Myocyte (in vitro differentiated cells): Measurements from ENCODE around the gene IL10RA. TPM values are rescaled to one million over a fixed set of nuclear protein-coding genes. Genes with fewer than 3 reads are reported as not detected.
"Not testable (repeated sequence)": the region's sequence is repeated elsewhere in the genome, so short reads cannot be mapped to it uniquely, and the experiment has no call there.

ENCODE experiments used
- DNase-seq: peaks from one replicate; pipeline ENCODE4 v3.0.0-alpha.2; 2012; ENCODE audit warnings: low read depth
- total RNA-seq: library from RNA; depleted of rRNA; stranded (reverse); fragments of >200 nt; gene quantifications from 2 replicates; pipeline ENCODE4 v1.2.3, GENCODE V29; 2014

The IL10RA gene
- total RNA-seq, 1 donor from 2014 or later, result not detected

DNA sequence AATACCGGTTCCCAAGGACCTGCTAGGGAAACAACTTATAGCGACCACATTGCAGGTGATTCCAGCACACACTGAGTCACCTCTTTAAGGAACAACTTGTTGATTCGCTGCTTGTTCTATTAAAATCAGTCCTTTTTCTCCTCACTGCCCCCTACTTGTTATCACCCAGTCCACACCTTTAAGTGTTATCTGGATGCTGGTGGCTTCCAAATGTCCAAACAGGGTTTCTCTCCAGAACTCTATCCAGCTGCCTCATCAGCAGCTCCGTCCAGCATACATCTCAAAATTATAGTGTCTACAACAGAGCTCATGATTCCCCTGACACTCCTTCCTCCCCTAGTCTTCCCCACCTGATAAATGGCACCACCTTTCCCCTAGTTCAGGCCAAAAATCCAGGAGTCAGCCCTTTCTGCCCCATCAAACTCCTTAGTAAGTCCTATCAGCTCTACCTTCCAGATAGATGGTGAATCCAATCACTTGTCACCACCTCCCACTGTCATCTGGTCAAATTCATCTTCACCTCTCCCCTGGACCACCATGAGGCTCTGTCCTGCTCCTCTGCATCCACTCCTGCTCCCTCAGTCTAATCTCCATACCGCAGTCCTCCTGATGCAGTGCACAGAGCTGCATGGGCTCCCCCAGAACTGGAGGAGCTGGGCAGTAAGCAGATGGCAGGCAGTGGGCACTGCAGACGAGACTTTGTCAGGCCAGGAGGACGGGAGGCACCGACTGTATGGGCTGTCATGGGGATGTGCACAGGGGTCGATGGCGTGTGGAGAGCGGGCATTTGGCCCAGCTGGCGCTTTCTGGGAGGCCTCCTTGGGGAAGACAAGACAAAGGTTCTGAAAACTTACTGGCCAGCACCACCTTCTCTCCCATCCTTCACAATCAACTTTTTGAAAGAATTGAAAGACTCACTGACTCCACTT, 19.3 kb downstream of the IL10RA start:
- DNase-seq, result no peak

DNA sequence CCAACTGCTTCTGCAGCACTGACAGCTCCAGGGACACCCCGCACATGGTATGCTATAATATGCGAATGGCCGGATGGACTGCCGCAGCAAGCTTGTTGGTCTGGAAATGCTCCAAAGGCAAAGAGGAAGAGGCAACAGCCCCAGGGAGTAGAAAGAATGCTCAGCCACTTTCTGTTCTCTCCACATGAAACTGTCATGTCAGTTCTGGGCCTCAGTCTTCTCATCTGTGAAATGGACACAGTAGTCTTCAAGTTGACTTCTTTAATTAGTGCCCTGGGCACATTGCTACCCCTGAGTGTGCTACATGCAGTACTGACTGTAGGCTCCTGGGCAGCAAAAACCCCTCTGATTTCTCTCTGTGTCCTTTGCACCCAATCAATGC, 19.9 kb downstream of the IL10RA start:
- no peak for DNase-seq

DNA sequence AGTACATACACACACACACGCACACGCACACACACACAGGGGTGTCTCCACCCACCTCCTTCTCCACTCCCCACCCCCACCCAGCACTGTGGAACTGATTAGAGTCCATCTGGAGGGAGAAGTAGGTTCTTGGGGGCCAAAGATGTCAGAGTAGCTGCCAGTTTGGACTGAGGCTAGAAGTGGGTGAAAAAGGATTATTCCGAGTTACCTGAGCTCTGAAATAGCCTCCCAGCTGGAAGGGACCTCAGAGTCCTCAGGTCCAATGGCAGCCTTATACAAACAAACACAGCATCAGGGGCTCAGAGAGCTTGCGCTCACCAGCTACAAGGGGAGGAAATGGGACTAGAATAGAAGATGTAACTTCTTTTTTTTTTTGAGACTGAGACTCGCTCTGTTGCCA, 20.8 kb downstream of the IL10RA start:
- DNase-seq, result no peak

DNA sequence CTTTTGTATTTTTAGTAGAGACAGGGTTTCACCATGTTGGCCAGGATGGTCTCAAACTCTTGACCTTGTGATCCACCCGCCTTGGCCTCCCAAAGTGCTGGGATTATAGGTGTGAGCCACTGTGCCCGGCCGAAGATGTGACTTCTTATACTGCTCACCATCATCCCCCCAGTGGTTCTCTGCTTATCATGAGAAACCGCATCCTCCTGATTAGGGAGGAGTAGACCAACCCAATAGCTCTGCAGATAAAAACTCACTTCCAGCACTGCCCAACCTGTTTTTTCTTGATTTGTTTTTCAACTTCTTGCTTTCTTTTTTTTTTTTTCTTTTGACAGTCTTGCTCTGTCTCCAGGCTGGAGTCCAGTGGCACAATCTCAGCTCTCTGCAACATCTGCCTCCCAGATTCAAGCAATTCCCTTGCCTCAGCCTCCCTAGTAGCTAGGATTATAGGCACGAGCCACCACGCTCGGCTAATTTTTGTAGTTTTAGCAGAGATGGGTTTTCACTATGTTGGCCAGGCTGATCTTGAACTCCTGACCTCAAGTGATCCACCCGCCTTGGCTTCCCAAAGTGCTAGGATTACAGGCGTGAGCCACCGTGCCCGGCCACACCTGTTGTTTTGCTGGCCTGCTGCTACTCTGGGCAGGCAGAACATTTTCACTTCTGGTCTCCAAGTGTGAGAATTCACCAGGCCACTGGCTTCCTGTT, 21.5 kb downstream of the IL10RA start:
- DNase-seq, result not testable (repeated sequence)

DNA sequence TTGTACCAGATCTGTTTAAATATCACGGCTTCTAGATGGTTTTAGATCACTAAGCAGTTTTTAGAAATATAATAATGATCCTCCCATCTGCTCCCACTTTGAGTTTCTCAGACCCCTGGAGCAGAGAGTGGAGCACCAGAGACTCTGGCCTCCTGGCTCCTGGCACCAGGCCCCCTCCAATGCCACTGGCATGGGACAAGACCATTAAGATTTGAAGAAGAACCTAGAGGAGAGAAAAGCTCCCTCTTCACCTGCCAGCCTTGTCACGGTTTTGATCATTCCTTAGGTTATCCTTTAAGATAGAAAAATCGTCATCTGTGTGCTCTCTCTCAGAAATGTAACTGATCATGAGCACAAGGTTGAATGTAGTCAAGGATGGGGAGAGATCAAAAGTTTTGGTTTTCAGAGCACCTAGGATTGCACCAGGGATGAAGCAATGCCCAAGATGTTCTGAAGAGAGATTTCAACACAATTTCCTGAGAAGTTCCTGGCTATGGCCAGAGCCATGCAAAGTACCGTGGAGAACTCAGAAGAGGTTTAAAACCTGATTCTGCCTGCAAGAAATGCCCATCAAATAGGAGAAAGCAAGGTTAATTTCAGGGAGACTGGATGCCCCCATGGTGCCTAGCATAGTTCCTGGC, 22.2 kb downstream of the IL10RA start:
- no peak for DNase-seq

DNA sequence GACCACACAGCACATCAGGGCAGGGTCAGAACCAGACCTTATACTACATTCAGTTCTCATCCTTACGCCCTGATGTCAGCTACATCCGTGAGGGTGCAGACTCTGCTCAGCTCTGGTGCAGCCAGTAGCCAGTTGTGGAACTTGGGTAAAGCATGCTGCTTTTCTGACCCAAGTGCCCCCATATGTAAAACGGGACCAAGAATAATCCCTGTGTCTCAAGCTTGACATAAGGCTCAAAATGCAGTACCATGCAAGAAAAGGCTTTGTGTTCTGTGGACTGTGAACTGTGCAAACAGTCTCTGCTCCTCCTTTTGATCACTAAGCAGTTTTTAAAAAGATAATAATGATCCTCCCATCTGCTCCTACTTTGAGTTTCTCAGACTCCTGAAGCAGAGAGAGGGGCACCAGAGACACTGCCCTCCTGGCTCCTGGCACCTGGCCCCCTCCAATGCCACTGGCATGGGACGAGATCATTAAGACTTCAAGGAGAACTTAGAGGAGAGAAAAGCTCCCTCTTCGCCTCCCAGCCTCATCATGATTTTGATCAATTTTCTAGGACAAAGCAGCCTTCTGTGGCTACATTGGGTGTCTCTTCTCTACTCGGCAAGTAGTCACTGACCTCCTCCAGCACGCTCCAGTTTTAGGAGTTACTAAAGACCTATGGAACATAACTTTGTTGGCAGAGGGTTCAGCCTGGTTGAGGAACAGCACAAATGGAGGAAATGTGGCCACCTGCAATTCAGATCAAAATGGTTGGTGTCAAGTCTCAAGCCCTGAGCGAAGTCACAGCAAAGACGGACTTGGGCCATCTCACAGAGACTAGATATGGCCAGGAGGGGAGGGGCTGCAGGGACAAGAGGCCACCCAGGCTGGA, 23.9 kb downstream of the IL10RA start:
- DNase-seq, result no peak

DNA sequence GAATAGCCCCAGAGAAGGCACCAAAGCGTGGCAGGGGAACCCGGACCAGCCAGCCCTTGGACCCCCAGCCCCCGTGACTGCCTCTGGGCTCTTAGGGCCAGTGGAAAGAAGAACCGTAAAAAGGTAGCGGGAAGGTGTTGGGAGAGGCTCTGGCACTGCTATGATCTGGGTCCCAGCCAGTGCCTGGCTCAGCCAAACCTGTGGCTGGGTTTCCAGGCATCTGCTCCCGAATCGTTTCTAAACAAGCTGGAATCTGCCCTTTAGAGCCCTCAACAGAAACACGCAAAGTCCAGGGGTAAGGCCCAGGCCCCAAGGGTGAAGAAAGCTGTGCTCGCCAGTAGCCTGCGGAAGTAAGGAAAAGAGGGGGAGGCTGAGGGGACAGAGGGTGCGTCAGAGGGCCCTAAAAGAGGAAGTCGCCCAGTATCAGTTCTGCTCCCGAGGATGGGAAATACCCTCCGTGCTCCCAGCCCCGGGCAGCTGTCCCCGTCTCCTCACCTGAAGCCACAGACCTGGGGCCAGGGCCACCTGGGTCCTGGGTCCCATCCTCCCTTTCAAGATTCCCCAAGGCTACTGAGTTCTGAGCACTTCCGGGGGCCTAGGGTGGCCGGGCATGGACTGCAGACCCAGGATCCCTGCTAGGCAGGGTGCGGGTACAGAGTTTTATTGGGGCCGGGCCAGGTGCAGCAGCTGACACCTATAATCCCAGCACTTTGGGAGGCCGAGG, 24.7 kb downstream of the IL10RA start:
- no peak for DNase-seq

DNA sequence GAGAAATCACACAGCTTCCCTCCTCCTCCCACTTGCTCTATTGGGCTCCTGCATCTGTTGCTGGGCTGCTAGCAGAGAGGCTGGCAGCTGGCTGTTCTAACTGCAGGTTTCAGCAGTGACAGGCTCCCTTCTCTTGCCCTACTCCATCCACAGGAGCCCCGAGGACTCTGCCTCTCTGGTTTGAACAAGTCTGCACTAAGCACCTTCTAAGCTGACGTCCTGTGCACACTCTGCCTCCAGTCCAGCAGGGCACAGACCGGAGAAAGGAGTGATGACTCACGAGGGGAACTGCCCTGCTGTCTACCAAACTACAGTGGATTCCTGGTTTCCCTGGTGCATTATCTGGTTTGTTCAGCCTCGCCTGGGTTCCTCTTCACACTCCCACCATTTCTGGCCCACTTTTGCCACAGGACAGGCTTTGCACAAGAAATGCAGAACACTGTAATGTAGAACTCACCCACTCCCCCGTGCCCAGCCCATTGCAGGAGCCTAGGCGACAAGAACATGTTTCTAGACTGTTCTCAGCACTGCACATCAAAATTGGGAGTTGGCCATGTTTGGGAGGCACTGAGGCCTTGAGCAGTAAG, 26.0 kb downstream of the IL10RA start:
- DNase-seq, result no peak

DNA sequence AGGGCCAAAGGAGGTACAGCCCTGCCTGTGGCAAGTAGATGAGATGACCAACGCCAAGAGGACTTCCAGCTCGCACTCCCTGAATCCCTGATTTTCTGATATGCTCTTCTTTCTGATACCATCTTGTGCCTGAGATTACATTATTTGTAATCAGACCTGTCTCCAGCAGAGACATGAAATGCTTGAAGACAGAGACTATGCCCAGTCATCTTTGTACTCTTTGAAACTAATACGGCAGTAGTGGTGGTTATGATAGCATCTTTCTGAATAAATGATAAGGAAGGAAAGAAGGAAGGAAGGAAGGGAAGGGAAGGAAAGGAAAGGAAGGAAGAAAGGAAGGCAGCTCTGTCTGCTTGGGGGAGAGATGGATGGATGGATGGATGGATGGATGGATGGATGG, 27.8 kb downstream of the IL10RA start:
- DNase-seq, result no peak

DNA sequence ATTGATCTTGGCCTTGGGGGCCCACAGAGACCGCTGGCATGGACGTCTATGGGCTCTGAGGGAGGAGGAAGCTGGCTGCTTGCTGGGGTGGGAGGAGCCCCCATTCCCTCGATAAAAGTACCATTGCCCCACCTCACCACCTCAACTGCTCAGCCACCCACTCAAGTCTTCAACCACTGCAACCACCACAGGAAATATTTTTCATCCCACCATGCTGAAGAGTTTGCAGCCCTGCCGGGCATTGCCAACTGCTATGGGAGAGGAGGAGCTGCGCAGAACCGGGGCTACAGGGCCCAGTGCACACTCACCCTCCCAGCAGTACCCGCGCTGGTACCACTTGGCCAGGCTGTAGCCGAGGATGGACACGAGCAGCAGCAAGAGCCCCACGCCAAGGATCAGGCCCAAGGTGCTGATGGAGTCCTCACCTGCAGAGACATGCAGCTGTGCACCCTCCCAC, 29.2 kb downstream of the IL10RA start:
- no peak for DNase-seq

DNA sequence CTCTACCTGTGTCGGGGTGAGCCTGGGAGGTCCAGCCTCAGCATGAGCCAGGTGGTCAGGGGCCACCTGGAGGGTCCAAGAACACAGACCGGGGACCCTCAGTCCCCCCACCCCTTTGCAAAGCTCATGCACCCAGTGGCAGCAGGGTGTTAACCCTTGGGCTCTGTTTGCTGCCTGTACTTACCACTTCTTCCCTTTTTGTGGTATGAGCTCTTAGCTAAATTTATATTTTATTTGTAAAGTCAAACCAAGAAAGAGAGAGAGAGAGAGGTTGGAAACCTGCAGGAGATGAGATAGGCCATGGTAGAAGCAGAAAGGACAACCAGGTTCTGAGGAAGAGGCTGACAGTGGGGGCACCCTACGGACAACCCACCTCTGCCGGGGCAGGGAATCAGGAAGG, 29.9 kb downstream of the IL10RA start:
- no peak for DNase-seq

DNA sequence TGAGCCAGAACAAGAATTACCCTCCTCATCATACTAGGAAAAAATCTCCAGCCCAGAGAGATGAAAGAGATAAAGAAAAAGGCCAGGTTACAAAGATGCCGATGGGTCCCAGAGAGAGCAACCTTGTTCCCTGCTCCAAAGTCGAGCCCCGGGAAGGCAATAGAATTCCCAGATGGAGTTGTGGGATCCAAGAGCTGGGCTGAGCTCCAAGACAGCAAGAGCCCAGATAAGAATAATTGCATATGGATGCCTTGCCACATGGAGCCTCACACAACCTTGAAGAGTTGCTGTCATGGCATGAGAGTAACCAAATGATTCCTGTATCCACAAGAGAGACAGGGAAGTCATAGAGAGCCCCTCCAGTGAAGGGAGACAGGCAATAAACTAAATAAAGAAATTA, 30.9 kb downstream of the IL10RA start:
- no peak for DNase-seq

DNA sequence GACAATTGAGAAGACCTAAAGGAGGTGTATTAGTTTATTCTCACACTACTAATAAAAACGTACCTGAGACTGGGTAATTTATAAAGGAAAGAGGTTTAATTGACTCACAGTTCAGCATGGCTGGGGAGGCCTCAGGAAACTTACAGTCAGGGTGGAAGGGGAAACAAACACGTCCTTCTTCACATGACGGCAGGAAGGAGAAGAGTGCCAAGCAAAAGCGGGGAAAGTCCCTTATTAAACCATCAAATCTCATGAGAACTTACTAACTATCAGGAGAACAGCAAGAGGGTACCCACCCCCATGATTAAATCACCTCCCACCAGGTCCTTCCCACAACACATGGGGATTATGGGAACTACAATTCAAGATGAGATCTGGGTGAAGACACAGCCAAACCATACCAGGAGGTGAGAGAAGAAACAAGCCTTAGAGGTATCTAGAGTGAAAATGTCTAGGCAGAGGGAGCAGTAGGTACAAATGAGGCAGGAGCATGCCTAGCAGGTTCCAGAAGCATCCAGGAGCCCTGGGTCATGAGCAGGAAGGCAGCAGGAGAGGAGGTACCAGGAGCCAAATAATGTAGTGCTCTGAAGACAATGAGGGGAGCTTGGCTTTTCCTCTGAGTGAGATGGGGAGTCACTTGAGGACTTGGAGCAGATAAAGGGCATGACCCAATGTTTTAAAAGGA, 31.6 kb downstream of the IL10RA start:
- no peak for DNase-seq

DNA sequence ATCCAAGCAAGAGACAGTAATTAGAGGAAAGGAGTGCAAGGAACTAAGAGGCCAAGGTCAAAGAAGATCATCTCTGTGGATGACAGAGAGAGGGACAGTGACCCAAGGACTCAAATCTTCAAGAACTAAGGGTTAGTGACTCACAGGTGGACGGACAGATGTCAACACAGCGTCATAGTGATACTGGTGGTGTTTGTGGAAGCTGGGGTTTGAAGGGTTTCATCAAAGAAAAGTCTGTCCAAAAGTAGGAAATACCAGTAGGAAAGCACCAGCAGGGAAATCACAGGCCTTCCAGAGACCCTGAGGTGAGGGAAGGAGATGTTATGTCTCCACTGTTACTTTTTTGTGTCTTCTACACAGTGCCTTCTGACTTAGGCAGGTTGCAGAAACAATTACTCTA, 32.2 kb downstream of the IL10RA start:
- no peak for DNase-seq

DNA sequence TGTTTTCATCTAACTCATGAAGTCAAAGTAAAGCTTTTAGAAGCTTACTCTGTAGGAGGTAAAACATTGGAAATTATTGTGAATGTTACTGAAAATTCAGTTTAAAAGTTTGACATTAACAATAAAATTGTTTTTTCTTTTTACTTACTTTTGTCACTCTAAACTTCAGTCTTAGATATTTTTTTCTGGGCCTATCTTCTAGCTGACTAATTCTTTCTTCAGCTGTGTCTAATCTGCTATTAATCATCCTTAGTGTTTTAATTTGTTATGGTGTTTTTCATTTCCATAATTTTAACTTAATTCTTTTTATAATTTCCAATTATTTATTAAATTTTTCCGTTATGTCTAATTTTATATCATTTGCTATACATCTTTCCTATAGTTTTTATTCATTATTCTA, 35.0 kb downstream of the IL10RA start:
- DNase-seq, result no peak

DNA sequence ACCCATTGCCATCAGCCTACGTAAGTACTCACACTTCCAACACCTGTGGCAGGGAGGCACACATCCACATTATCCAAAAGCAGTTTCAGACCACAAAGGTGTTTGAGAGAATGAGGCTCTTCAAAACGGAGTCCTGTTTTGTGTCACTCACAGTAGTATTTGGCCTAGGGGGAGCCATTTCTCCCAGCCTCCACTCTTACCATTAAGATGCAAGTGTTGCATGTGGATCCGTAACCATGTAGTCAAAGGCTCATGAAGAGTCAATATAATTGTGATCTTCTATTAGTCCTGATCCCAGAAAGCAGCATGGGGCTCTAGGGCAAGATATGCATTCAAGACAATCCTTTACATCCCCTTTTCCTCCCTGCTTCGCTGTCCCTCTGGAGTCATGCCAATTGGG, 41.5 kb downstream of the IL10RA start:
- DNase-seq, result no peak

DNA sequence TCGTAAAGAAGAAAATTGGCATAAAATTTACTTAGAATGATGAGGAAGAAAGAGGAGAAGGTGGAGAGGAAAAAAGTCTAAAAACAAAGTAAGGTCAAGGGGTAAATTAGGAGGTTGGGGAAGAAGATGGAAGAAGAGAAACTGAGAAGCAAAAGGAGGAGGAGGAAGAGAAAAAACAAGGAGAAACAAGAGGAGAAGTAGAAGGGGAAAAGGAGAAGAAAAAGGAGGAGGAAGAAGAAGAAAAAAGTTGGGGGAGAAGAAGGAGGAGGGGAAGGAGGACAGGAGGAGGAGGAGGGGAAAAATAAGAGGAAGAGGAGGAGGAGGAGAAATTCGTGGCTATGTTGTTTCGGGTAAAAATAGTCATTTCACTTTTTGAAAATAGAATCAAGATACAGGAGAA, 42.4 kb downstream of the IL10RA start:
- no peak for DNase-seq

DNA sequence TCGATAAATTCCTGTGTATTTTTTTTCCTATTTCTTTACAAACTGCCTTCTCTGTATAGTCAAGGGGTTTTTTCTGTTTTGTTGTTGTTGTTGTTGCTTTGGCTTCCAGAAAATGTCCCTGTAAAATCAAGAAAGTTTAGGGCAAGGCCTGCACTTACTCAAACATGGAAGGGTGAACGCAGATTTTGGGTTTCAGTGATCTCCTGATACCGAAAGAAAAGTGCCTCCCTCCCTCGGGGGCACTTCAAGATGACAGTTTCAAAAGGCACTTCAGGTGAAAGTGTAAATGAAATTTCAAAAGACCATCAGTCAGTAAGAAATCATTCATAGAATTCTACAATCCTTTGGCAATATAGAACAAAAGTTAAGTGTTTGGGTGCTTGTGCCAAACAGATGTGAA, 47.2 kb downstream of the IL10RA start:
- no peak for DNase-seq

DNA sequence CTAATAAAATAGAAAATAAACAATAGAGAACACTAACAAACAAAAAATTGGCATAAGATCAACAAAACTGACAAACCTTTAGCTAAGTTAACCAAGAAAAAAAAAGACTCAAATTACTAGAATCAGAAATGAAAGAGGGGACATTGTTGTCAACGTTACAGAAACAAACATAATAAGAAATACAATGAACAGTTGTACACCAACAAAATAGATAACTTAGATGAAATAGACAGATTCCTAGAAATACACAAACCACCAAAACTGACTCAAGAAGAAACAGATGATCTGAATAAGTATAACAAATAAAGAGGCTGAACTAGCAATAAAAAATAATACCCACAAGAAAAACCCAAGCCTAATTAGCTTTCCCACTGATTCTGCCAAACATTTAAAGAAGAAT, 55.9 kb downstream of the IL10RA start:
- DNase-seq, result no peak
